ENCODE measurements around the gene ITIH1.

The ITIH1 gene

DNA sequence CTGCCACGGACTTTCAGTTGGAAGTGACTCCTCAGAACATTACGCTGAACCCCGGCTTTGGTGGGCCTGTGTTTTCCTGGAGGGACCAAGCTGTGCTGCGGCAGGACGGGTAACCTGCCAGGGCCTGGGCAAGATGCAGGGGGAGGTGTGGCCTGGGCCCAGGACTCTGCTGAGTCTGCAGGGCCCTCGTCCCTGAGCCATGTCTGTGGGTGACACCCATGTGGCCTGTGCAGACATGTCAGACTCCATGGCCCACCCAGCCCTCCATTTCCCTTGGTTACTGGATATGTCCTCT is 12.3 kb downstream of the ITIH1 start:
- DNase-seq (ENCODE audit: low read depth) = no peak

DNA sequence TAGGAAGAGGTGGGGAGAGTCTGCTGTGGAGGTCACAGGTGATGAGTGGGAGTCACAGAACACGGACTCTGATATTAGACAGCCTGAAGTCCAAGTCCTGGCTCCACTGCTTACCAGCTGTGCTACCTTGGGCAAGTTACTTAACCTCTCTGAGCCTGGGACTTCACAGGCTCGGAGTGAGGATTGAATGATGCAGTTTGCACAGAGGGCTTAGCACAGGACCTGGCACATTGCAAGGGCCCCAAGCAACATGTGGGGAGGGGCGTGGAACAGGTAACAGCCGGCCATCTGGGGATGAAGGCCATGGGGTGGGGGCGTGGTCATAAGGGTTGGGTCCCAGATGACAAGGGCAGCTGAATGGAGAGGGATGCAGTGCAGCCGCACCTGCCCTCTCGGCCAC is 12.9 kb downstream of the ITIH1 start:
- no peak for DNase-seq (ENCODE audit: low read depth)

DNA sequence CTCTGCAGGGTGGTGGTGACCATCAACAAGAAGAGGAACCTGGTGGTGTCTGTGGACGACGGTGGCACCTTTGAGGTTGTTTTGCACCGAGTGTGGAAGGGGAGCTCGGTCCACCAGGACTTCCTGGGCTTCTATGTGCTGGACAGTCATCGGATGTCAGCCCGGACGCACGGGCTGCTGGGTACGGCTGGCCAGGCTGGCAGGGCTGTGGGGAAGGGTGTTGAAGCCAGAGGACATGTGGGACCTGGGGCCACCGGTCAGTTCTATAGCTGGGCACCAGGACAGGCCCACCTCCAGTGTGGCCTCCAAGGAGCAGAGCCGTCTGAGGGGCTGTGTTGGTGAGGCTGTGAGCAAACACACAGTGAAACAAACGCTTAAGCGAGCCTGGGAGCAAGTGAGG is 13.3 kb downstream of the ITIH1 start:
- DNase-seq (ENCODE audit: low read depth) = no peak

DNA sequence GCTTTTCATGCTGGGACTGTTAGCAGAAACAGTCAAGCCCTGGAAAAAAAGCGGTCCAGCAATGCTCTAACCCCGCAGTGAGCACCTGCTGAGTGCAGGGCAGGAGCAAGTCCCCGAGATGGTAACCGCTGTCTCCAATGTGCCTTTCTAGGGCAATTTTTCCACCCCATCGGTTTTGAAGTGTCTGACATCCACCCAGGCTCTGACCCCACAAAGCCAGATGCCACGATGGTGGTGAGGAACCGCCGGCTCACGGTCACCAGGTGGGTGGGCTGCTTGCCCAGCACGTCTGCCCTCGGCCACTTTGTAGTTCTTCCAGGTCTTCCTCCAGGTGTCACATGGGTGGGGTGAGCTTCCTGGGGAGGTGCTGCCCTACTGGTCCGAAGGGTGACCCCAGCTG is 14.0 kb downstream of the ITIH1 start:
- no peak for DNase-seq (ENCODE audit: low read depth)

DNA sequence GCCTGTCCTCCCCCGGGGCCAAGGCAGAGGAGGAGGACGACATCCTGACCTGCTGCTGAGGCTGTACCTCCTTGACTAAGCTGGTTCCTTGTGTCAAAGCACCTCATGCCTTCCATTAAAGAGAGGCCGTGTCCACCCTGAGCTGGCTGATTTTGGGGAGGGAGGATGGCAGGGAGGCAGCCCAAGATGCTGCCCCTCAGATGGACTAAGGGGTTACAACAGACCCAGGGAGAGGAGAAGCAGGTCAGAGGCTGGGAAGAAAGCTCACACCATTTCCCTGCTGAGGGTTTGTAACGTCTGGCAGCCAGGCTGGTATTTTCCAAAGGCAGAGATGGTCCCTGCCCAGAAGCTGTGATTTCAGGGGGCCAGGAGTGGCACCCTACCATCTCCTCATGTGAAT is 14.5 kb downstream of the ITIH1 start:
- no peak for DNase-seq (ENCODE audit: low read depth)

DNA sequence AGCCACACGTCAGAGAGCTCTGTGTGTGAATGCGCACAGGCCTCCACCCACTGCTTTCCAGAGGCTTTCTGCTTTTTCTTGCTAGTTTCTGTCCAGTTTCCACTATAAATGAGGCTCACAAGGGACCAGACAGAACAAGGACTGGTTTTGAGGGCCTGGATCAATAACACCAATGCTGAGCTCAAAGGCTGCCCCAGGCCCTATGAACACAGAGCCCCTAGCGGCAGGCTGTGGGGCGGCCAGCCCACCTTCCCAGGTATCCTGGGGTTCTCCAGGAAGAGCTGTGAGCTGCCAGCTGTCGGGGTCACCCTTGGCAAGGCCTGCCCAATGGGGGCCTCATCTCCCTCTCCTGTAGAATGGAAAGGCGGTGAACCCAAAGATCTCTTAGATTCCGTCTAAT is 15.0 kb downstream of the ITIH1 start:
- DNase-seq (ENCODE audit: low read depth) = no peak

DNA sequence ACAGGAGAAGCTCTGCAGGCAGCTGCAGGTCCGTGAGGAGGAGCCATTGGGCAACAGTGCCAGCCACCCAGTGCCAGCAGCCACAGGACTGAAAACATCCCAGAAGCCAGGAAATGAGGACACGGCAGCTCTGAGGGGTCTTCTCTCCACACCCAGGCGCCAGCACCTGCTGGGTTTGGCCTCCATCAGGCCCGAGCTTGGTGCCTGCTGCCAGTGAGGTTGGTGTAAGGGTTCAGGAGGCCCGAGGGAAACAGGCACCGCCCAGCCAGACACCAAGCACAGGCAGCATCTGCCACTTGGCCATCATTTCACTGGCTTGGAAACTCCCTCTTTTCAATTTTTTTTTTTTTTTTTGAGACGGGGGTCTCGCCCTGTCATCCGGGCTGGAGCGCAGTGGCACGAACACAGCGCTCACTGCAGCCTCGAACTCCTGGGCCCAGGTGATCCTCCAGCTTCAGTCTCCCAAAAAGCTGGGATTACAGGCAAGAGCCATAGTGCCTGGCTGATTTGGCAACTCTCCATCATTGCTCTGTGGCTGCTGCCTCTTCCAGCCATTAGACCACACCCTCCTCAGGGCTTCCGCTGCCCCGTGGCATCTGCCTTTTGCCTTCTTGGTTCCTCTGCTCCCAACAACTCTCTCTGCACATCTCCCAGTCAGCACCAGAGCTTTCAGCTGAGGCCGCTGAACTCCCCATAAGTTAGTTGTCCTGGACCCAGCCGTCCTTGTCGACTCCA is 15.7 kb downstream of the ITIH1 start:
- no peak for DNase-seq (ENCODE audit: low read depth)

DNA sequence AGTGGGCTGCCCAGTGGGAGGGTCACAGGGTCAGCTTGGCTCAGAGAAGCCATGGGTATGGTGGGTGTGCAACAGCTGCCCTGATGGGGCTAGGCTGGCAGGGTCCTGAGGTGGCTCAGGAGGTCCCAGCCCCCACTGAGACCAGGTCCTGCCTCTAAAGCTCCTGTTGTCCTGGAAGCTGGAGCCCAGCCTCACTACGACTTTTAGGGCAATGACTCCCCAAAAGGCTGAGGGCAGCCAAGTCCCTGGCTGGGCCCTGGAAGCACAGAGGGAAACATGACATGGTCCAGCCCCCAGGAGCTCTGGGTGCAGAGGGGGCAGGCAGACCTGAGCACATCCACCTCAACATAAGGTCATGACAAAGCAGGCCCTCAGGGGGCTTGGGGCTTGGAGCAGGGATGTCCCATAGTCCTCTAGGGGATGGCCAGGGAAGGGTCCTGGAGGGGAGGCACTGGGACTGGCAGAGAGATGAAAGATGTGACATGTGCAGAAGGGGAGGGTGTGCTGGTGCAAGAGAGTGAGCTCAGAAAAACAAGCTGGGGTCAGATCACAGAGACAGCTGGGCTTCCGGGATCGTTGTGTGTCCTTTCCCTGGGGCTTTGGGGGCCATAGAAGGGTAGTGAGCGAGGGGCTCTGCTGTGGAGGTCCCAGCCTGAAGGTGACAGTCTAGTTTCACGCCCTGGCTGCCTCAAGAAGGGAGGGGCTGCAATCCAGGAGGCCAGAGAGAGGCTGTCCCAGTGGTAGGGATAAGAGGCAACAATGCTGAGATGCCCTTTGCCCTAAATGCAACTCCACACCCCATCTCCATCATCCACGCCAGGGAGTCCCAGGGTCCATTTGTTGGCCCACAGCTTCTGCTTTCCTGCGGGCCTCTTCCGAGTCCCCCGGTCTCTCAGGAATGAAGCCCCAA is 16.6 kb downstream of the ITIH1 start:
- no peak for DNase-seq (ENCODE audit: low read depth)

DNA sequence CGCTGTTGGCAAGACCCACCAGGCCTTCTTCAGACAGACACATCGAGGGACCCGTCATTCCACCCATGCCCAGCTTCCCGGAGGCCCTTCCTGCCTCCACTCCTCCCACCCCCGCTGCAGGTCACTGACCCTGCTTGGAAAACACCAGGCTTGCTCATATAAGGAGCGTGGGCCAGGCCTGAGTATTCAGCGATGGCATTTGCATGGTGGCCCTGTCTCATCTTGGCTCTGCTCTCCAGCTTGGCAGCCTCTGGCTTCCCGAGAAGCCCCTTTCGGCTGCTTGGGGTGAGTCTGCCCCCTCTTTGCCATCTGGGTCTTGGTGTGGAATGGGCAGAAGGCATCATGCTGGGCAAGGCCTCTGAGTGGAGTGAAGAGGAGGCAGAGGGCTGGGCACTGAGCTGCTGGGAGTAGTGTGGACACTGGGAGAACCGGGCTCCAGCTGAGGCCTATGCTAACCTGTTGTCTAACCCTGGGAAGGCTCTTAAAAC is 17.3 kb downstream of the ITIH1 start, which contains the start of gene ITIH3:
TSS of gene ITIH3 (plus strand) at position 185 of the 488 bp plus-strand sequence. CDS start at position 193, 8 bp downstream.
- DNase-seq (ENCODE audit: low read depth) = no peak

DNA sequence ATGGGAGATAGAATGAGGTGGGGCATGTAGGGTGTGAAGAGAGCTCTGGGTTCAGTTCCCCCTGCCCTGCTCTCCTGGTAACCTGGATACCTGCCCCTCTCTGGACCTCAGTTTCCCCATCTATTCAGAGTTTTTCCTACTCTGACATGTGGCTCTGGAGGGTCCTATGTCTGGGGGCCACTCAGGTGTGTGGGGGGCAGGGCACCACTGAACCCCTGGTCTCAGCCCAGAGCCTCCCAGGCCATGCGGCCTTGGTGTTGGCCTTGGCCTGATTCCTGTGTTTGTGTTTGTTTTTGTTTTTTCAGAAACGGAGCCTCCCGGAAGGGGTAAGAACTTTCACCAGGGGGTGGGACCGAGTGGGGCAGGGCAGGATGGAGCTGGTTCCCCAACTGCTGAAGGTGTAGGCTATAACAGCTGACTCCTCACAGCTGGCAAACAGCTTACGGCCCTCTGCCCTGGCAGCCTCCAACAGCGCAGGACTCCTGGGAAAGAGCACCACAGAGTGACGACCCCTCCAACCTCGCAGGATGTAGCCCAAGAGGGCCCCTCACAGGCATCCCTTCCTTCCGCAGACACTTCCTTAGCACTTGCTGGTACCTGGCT is 18.0 kb downstream of the ITIH1 start:
- DNase-seq (ENCODE audit: low read depth) = no peak

DNA sequence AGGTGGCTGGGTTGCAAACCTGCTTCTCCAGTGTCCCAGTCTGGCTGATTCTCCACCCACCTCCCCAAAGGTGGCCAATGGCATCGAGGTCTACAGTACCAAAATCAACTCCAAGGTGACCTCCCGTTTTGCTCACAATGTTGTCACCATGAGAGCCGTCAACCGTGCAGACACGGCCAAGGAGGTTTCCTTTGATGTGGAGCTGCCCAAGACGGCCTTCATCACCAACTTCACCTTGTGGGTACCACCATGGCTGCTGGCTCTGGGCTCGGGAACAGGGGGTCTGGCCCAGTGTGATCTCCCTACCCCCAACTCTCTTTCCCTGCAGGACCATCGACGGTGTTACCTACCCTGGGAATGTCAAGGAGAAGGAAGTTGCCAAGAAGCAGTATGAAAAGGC is 19.0 kb downstream of the ITIH1 start:
- no peak for DNase-seq (ENCODE audit: low read depth)

DNA sequence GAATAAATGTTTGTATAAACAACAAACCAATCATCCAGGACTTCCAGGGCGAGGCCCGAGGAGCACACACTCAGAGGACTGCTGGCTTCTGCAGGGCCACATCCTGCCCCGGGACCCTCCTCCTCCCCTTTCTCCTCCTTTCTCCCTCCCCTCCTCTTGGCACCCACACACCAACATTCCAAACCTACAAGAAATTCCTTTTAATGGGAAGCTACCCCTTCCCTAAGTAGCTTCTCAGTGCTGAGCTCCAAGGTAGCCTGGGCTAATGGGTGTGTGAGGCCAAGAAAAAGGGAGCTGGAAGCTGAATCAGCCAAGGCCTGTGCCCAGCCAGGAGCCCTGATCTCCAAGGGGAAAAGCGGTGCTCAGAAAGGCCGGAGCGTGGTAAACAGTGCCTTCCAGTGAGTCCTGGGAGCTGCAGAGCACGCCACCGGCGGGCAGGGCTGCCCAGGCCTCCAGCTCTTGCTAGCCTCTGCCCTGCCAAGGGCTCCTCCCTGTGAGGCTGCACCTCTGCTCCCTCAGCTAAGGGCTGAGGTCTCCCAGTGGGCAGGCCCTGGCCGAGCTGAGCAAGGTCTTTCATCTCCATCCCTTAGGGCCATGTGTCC is 21.1 kb downstream of the ITIH1 start:
- DNase-seq (ENCODE audit: low read depth) = no peak

DNA sequence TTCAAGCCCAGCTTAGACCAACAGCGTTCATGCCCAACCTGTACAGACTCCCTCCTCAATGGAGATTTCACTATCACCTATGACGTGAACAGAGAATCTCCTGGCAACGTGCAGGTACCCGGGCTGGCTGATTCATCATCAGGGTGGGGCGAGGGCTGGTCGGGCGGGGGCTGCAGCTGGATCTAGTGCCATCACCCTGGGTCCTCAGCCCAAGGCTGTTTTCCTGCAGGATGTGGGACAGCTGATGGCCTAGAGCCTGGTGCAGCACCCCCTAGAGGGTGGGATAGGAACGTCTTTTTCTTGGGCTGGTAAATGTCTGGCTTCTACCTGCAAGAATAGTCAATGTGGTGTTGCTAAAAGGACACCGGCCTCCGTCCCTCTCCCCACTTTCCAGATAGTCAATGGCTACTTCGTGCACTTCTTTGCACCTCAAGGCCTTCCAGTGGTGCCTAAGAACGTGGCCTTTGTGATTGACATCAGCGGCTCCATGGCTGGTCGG is 21.6 kb downstream of the ITIH1 start:
- no peak for DNase-seq (ENCODE audit: low read depth)

DNA sequence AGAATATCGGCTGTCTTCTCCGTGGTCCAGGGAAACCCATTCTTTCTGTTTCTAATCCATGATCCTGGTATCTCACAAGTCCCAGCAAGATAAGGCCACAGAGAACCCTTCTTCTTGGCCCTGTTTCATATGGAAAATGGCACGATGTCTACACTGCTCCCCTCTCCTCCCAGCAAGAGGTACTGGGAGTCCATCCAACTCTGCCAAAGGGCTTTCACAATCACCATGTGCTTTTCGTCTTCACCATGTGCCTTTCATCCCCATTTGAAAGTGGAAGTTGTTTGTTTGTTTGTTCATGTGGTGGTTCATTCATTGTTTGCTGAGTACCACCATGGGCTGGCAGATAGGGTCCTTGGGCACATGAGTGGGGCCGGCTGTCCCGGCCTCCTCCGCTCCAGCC is 22.7 kb downstream of the ITIH1 start:
- no peak for DNase-seq (ENCODE audit: low read depth)

DNA sequence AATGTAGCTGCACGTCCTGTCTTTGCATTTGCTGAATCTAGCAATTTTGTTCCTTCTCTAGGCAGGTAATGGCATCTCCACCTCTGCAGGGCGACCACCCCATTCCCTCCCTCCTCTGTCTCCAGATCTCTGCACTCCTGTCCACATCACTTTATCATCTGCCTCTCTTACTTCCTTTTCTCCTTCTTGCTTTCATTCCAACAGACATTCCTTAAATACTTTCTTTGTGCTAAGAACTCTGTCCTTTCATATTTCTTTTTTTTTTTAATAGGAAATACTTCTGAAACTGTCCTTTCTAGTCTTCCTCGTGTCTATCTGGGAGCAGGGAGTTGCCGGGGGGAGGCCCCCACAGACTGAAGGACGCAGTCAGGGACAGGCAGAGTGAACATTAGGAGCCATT is 24.4 kb downstream of the ITIH1 start:
- DNase-seq (ENCODE audit: low read depth) = no peak

DNA sequence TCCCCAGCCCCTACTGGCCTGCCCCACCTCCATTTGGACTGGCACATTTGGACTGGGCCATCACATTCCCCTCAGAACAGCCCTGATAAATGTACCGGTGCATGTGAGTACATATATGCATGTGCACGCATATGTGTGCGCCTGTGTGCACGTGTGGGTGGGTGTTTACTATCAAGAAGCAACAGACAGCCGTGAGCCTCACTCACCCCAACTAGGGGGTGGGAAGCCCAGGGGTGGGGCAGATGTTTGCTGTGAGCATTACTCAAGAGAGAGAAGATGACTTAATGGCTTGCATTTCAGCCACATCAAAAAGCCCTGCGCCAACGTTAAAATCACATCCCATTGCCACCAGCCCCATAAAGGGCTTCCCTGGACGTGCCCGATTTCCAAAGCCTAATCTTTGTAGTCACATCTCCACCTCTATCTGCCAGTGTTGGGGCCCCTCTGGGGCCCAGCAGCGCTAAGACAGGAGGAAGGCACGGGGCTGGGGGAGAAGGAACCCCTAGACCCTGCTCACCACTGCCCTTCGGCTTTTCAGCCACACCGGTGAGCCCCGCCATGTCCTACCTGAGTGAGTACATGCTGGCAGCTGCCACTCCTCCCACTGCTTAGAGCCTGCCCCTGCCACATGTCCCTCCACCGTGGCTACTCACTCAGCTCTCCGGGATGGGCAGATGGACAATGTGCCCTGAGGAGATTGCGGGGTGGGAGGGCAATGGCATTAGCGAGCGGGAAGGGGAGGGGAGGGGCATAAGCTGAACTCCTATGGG is 28.1 kb downstream of the ITIH1 start:
- no peak for DNase-seq (ENCODE audit: low read depth)

DNA sequence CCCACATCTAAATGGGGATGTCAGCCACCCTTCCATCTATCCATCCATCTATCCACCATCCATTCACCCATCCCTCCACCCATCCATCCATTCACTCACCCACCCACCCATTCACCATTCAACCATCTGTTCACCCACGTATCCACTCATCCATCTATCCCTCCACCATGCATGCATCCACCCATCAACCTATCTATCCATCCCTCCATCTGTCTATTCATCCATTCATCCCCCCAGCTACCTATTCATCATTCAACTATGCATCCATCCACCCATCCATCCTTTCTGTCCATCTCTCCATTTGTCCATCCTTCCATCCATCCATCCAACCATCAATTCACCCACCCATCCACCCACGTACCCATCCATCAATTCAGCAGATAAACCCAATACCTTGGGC is 31.8 kb downstream of the ITIH1 start:
- no peak for DNase-seq (ENCODE audit: low read depth)

DNA sequence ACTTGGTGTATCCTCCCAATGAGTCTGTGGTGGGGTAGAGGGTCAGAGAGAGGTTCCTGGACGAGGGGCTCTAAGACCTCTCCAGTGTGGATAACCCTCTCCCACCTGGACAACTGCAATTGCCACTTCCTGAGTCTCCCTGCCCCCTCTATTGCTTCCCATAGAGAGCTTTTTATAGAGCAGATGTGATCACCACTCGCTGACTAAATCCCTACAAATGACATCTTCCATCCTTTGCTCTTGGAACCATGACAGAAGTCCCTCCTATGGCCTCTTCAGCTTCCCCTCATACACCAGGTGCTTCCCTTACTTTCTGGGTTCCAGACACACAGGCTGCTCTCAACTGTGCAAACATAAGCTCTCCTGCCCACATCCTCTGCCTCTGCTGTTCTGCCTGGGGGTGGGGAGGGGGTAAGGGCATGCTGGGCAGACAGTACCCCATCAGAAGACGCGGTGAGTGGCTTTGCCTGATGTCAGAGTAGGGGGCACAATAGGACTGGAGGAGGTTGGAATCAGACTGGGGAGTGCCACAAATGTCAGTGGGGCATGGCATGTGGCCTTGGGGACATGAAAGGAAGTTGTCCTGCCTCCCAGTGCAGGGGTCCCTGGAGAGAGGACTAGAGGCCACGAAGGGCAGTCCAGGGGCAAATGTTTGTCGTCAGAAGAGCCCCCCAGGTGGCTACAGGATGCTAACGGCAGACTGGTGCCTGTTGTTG is 32.4 kb downstream of the ITIH1 start:
- DNase-seq (ENCODE audit: low read depth) = no peak

DNA sequence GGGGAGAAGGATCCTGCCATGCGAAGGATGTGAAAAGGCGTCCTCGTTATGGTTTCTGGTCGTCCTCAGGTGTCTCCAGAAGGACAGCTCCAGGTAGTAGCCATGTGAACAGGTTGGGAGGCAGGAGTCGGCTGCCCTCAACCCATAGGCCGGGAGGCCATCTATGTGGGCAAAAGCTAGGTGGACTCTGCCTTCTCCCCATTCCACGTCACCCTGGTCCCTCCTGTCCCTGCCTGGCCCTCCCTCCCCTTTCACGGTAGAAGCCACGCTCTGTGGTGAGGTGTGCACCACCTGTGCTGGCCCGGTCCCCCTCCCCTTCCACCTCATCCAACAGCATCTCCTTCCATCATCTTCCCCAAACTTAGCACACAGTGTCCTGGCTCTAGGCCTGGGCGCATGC is 33.5 kb downstream of the ITIH1 start:
- DNase-seq (ENCODE audit: low read depth) = no peak

DNA sequence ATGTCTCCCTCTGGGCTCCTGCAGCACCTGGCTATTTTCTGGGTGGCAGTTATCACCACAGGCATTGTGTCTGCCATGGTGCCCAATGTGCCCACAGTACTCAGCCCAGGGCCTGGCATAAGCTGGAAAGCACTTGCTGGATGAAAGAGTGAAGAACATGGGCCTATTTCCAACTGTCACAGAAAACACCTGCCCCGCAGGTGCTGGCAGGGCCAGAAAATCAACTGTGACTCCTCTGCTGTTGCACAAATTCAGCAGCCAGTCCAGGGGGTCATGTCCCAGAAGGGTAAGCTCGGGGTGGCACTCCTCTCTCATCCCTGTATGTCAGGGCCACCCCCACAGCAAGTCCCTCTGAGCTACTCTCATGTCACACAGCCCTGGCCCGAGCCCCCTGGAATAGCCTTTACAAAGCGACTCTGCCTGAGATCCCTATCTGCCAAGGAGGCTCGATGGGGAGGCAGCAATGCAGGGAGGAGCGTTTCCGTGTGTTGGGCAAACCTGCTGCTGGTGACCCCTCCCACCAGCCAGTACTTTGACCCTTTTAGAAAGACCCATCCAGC is 34.1 kb downstream of the ITIH1 start:
- DNase-seq (ENCODE audit: low read depth) = no peak

DNA sequence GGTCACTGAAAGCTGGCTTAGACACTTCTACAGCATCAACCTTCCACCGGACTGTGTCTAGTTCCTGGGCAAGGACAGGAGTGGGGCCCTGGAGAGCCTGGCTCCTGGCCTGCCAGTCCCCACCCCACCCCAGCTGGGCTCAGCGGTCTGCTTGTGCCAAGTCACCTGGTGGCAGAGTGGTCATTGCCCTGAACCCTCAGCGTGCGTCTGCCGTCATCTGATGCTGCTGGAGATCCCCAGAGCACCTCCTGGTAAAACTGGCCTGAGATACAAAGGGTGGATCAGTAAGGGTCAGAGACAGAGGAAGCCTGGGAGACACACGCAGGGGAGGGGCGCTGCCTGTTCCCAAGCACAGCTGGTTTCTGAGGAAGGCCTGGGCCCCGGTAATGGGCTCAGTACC is 36.4 kb downstream of the ITIH1 start:
- DNase-seq (ENCODE audit: low read depth) = no peak
